Erythroblast (primary cell): ENCODE results near the gene PBXIP1.

Experiments used
- DNase-seq, 2 experiments: peaks; one replicate each; lab custom pipeline; 2025; lab: John Stamatoyannopoulos, UW
- GATA1 ChIP-seq: IDR thresholded peaks from 2 replicates; pipeline ENCODE4 v1.6.1; 2011; ENCODE audit warnings: low read depth, mild to moderate bottlenecking, control low read depth, low read length, moderate library complexity
- POLR2A ChIP-seq: IDR thresholded peaks from 2 replicates; pipeline ENCODE4 v1.6.1; 2011; ENCODE audit warnings: mild to moderate bottlenecking, low read length

Gene PBXIP1

DNA sequence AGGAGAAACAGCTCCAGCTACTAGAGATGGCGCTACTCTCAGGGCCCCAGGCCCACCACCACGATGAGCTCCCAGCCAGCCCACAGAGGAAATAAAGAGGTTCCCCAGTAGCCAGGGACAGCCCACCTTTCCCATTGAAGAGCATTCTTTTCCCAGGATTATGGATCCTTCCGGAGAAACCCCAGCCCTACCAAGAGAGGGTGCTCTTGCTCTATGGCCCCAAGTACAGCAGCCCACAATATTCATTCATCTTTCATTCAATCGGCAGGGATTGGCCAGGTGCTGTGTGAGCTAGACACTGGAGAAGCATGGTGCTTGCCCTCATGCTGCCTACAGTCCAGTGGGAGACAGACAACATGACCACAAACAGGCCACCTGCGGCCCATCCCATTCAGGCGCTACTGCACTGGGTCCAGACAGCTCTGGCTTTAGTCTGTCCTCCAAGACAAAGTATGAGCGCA lies 49.2 kb downstream of the PBXIP1 start:
- peak in 1 of 2 experiments; percentile 34 for DNase-seq
- TF ChIP-seq GATA1 (no peak), POLR2A (no peak)

GRCh38 chr1:154902938-154903566 lies 52.8 kb downstream of the PBXIP1 start:
- DNase-seq, result no peak
- TF ChIP-seq POLR2A (no peak), GATA1 (no peak)

DNA sequence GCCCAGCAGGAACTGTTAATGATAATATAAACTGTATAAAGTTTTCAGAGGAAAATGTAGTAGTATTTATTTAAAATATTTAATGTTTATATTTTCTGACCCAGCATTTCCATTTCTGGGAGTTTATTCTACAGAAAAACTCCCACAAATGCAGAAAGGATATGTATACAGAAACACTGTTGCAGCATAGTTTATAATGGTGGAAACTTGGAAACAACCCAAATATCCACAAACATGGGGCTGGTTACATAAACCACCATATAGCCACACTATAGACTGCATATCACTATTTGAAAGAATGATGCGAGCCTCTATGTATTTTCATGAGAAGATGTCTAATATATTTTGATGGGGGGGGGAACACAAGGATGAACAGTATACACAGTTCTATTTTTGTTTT lies 54.3 kb downstream of the PBXIP1 start:
- DNase-seq, result no peak
- no peak for TF ChIP-seq POLR2A
- TF ChIP-seq GATA1, result no peak

DNA sequence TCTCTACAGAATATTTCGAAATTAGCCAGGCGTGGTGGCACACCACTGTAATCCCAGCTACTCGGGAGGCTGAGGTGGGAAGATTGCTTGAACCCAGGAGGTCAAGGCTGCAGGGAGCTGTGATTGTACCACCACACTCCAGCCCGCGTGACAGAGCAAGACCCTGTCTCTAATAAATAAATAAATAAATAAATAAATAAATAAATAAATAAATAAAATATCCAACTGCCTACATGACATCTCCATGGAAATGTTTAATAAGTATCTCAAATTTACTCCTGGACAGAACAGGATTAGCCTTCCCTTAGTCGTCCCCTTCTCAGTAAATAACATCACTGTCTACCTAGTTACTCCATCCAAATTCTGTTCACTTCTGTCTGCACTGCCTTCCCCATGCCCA lies 56.9 kb downstream of the PBXIP1 start:
- DNase-seq, result no peak
- TF ChIP-seq GATA1 (no peak), POLR2A (no peak)

DNA sequence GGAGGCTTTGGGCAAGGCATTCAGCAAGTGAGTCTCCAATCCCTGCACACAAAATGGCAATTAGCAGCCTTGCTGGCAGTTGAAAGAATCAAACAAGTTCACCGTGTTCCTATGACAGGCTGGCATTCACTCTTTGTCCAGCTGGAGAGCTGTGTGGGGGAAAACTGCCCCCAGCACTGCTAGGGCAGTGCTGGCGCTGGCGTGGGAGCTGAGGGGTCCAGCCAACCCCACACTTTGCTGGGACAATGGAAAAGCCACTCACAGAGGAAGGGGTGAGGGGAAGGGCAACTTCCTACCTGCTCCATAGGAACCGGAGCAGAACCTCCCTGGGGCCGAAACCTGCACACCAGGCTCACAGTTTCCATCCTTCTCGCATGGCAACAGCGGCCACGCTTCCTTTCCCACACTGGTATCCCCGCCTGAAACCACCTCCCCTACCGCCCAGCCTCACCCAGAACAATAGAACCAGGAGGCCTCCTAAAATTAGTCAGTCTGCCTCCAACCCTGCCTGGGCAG lies 59.1 kb downstream of the PBXIP1 start:
- TF ChIP-seq POLR2A (no peak), GATA1 (no peak)
- no peak for DNase-seq

DNA sequence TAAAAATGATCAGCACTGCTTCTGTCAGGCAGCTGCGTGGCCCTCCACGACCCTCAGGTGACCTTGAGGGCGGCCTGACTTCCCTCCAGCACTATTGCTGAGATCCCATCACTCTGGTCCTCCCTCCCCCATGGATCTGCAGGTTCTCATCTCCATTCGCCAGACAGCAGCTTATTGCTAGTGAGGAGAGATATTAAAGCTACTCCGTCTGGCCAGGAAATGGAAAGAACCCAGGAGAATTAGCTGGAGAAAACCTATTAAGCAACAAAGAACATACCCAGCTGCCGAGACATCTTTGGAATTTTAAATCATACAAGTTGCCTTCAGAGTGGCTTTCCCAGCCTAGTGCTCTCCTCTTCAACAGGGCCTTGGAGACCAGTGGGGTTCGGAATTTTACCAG lies 60.1 kb downstream of the PBXIP1 start:
- DNase-seq, result no peak
- TF ChIP-seq GATA1, result no peak
- TF ChIP-seq POLR2A, result no peak
